T1000 (cell line): ENCODE results near the gene GOLGA6C.
"Not testable (repeated sequence)": the region's sequence is repeated elsewhere in the genome, so short reads cannot be mapped to it uniquely, and the experiment has no call there.

Experiments
- DNase-seq: peaks from one replicate; lab custom pipeline; 2025; ENCODE audit warnings: mixed read lengths; lab: John Stamatoyannopoulos, UW

GOLGA6C gene

DNA sequence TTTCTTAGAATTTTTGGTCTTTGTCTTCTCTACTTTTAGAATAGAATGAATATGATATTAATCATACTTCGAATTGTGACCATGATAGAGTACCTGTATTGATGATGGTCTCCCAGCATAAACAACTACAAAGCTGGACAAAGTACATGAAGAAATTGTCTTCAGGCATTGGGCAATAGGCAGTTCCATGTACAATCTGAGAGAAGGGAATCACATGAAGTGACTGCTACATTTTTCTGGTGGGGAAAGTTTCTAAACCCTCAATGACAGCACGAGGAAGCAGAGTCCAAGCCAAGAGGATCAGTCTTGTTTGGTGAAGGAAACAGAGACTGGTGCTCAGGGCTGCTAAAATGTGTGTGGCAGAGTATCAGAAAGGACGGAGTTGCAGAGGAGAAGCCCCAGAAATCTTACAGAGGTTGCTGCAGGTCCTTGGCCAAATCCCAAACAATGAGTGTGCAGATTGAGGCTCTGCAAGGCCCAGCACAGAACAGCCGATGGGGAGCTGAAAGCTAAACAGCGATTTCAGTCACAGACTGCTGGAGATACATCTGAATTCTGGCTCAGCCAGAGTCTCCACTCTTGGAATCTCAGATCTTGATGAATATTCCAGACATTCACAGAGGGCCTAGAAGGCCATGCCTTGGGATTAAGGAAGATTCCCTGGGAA lies 61.2 kb downstream of the GOLGA6C start:
- DNase-seq, result not testable (repeated sequence)
